HG03097 (cell line): ENCODE measurements around the gene JAKMIP1.

ENCODE experiments used
- ATAC-seq: cut with Tn5 transposase; IDR thresholded peaks from one replicate; pipeline ENCODE4 v1.9.1; 2021; ENCODE audit not compliant: unreplicated experiment, low FRiP score

Gene JAKMIP1

GRCh38 chr4:6200011-6200921, at the start of gene JAKMIP1:
Gene JAKMIP1 (minus strand): TSS chr4:6200549. CDS start chr4:6112850, 87,699 bp downstream.
- ATAC-seq: peak; percentile 84

- ATAC-seq: no peak
These were observed 48.0 kb upstream of the JAKMIP1 start for GRCh38 chr4:6248394-6248793.

- ATAC-seq: no peak
These were observed 45.9 kb upstream of the JAKMIP1 start for GRCh38 chr4:6246170-6246634.

GRCh38 chr4:6245246-6246169, 45.2 kb upstream of the JAKMIP1 start:
- ATAC-seq: no peak

GRCh38 chr4:6242271-6243029, 42.1 kb upstream of the JAKMIP1 start:
- no peak for ATAC-seq

- no peak for ATAC-seq
These were observed 40.9 kb upstream of the JAKMIP1 start for GRCh38 chr4:6241062-6241845.

- no peak for ATAC-seq
These were observed 39.6 kb upstream of the JAKMIP1 start for GRCh38 chr4:6239968-6240367.

- ATAC-seq: no peak
These were observed 39.1 kb upstream of the JAKMIP1 start for GRCh38 chr4:6239486-6239885.

- no peak for ATAC-seq
These were observed 36.6 kb upstream of the JAKMIP1 start for GRCh38 chr4:6236816-6237390.

- ATAC-seq: no peak
These were observed 35.7 kb upstream of the JAKMIP1 start for GRCh38 chr4:6235901-6236640.

- ATAC-seq: no peak
These were observed 34.7 kb upstream of the JAKMIP1 start for GRCh38 chr4:6235012-6235411.

- ATAC-seq: no peak
These were observed 33.6 kb upstream of the JAKMIP1 start for GRCh38 chr4:6233929-6234328.

- ATAC-seq: no peak
These were observed 32.8 kb upstream of the JAKMIP1 start for GRCh38 chr4:6232836-6233785.

- ATAC-seq: no peak
These were observed 31.4 kb upstream of the JAKMIP1 start for GRCh38 chr4:6231663-6232165.

GRCh38 chr4:6230827-6231662, 30.7 kb upstream of the JAKMIP1 start:
- no peak for ATAC-seq

GRCh38 chr4:6230502-6230785, 30.1 kb upstream of the JAKMIP1 start:
- no peak for ATAC-seq
